Gastroesophageal sphincter (tissue), 4 donors: ENCODE measurements around the gene RHOU. TPM values are rescaled to one million over a fixed set of nuclear protein-coding genes. Genes with fewer than 3 reads are reported as not detected.

ENCODE experiments used
- ATAC-seq: fragments of 150-250 bp; one replicate; pipeline ENCODE4 v1.9.1; 2016; ENCODE audit warnings: mild to moderate bottlenecking, moderate library complexity
- H3K27ac ChIP-seq, 4 donors: fragments of 200-600 bp; sonication (generic) in 3 of 4; 1 replicate in 3 of 4; 2 replicates in 1 of 4; pipeline ENCODE4 v1.5.1; 2016 to 2019
- H3K27me3 ChIP-seq: fragments of 200-600 bp; sonication (generic); one replicate; pipeline ENCODE4 v1.5.1; 2019
- H3K36me3 ChIP-seq, 2 donors: fragments of 200-600 bp; sonication (generic); one replicate each; pipeline ENCODE4 v1.5.1; 2019; ENCODE audit warnings: control low read depth in 1 of 2
- H3K4me1 ChIP-seq, 3 donors: fragments of 200-600 bp; sonication (generic); 1 replicate in 2 of 3; 2 replicates in 1 of 3; pipeline ENCODE4 v1.5.1; 2016 to 2019; ENCODE audit warnings: control low read depth in 2 of 3
- H3K4me3 ChIP-seq, 2 donors: fragments of 200-600 bp; sonication (generic); one replicate each; pipeline ENCODE4 v1.5.1; 2019; ENCODE audit warnings: mild to moderate bottlenecking in 1 of 2, moderate library complexity in 1 of 2
- H3K9me3 ChIP-seq, 3 donors: fragments of 200-600 bp; sonication (generic); one replicate each; pipeline ENCODE4 v1.5.1; 2017 to 2019; ENCODE audit warnings: control low read depth in 2 of 3
- EP300 ChIP-seq: sonication (generic); formaldehyde crosslinking; IDR thresholded peaks from one replicate; pipeline ENCODE4 v1.6.1; 2017; ENCODE audit warnings: antibody characterized with exemption, mild to moderate bottlenecking
- POLR2A ChIP-seq, 2 donors: fragments of 450-650 bp; IDR thresholded peaks; one replicate each; pipeline ENCODE4 v1.6.1; 2017; ENCODE audit warnings: antibody characterized with exemption in 2 of 2, mild to moderate bottlenecking in 2 of 2, moderate library complexity in 1 of 2
- POLR2AphosphoS5 ChIP-seq: sonication (generic); formaldehyde crosslinking; IDR thresholded peaks from one replicate; pipeline ENCODE4 v1.6.1; 2017; ENCODE audit warnings: antibody characterized with exemption
- WGBS, 2 donors: methylation state at CpG; one replicate each; pipeline ENCODE4 v1.1.5; 2018; ENCODE audit warnings: low coverage in 1 of 2; 5-methylcytosine and 5-hydroxymethylcytosine counted together
- total RNA-seq, 4 donors: library from RNA; depleted of rRNA; stranded (reverse); fragments of >200 nt; gene quantifications; one replicate each; pipeline ENCODE4 v1.1.0, GENCODE V29; 2016
- TF ChIP-seq, protein P1 (sequence below), 4 experiments: fragments of 200-600 bp in 2 of 4; fragments of 450-650 bp in 2 of 4; sonication (generic) in 1 of 4; IDR thresholded peaks; one replicate each; pipeline ENCODE4 v1.5.1; 2017 to 2019; ENCODE audit warnings: antibody characterized with exemption in 4 of 4, mild to moderate bottlenecking in 2 of 4, moderate library complexity in 2 of 4

Gene RHOU
- total RNA-seq, 4 donors from 2014 or later, result 16.3 to 53.0 (median 31.0) TPM

DNA sequence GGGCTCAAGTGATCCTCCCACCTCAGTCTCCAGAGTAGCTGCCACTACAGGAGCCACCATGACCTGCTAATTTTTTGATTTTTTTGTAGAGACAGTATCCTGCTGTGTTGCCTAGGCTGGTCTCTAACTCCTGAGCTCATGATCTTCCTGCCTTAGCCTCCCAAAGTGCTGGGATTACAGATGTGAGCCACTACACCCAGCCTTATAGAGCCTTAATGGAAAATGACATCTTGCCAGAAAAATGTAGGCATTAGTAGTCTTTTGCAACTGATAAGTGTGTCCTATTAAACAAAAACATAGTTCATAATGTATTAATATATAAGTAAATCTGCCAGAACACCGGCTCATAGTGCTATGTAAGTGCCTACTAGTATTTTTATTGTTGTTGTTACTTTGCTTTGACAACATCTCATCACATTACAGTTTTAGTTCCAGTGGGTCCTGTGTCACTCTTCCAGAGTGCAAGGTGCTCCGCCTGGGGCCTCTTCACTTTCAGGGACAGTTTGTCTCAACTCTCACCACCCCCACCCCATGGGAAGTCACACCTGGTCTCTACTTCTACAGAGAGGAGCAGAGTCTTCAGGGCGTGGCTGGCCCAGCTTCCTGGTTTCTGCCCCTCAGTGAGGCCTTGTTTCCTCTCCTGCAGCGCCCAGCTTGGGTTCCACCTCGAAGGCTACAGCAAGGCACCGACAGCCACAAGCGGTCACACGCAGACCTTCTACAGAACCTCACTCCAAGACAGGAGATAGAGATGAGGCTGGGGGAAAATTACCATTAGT is 30.1 kb downstream of the RHOU start:
- 60 to 85% methylated on average over 1 to 6 of the region's 8 CpGs for WGBS, 2 donors
- Histone ChIP-seq H3K27me3 (no peaks in the 10 kb centered on the region), H3K36me3 (no peaks in the 10 kb centered on the region), H3K4me3 (no peak overlapping the region), H3K4me1 (no peaks in the 10 kb centered on the region), H3K27ac (no peak overlapping the region), H3K9me3 (no peaks in the 10 kb centered on the region)
- TF ChIP-seq, protein P1, sequence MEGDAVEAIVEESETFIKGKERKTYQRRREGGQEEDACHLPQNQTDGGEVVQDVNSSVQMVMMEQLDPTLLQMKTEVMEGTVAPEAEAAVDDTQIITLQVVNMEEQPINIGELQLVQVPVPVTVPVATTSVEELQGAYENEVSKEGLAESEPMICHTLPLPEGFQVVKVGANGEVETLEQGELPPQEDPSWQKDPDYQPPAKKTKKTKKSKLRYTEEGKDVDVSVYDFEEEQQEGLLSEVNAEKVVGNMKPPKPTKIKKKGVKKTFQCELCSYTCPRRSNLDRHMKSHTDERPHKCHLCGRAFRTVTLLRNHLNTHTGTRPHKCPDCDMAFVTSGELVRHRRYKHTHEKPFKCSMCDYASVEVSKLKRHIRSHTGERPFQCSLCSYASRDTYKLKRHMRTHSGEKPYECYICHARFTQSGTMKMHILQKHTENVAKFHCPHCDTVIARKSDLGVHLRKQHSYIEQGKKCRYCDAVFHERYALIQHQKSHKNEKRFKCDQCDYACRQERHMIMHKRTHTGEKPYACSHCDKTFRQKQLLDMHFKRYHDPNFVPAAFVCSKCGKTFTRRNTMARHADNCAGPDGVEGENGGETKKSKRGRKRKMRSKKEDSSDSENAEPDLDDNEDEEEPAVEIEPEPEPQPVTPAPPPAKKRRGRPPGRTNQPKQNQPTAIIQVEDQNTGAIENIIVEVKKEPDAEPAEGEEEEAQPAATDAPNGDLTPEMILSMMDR (IDR thresholded peaks at IDR 0.05), result no peak
- no peak for TF ChIP-seq EP300
- TF ChIP-seq POLR2AphosphoS5, result no peak
- TF ChIP-seq POLR2A (IDR thresholded peaks at IDR 0.05), result no peak
- ATAC-seq, result no peak

DNA sequence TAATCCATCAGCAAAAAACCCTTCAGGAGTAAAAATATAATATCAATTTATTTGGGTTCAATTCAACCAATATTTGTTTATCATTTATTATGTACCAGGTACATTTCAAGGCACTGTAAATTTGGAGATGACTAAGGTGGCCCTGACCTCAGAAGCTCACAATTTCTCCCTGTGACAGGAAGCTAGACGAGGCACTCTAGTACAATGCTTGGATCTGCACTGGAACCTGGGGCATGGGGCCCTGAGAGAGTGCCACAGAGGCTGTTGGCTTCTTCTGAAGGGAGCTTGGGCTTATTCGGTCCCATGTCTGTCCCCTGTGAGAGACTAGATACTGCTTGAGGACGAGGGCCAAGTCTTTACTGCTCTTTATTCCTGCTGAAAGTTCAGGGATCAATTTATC is 31.5 kb downstream of the RHOU start:
- ATAC-seq, result no peak
- Histone ChIP-seq H3K4me1 (no peaks in the 10 kb centered on the region), H3K36me3 (no peaks in the 10 kb centered on the region), H3K9me3 (no peaks in the 10 kb centered on the region), H3K4me3 (no peak overlapping the region), H3K27ac (no peak overlapping the region), H3K27me3 (no peaks in the 10 kb centered on the region)
- TF ChIP-seq, protein P1 (IDR thresholded peaks at IDR 0.05), result no peak
- TF ChIP-seq POLR2AphosphoS5 (no peak), POLR2A (IDR thresholded peaks at IDR 0.05) (no peak), EP300 (no peak)
- WGBS, 2 donors, result 88 to 100% methylated on average over 1 of the region's 3 CpGs

DNA sequence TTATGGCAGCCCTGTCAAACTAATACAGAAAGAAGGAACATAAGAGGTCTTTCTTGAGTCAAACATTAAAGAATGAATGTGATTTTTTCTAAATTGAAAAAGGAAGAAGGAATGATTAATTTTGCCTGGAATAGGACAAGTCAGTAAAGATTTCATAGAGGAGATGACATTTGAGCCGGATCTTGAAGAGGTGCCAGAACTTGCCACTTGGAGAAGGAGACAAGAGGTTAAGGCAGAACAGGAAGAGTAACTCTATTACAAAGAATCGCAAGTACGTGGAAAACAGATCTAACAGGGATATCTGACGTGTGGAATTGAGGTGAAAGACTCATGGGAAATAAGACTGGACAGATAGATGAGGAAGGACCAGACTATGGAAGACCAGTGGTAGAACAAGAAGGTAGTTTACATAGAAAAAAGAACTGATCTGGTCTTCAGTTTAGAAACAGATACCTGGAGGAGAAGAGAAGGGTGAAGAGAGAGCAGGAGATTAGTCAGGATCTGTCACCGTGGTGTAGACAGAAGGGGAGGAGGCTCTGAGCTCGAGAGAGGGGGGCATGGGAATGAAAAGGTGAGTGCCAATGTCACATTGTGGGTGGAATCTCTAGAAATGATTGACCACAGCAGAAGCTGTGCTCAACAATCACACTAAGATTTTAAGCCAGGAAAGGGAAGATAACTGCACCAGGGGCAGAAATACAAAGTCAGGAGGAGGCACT is 32.5 kb downstream of the RHOU start:
- Histone ChIP-seq H3K36me3 (no peaks in the 10 kb centered on the region), H3K4me3 (no peak overlapping the region), H3K4me1 (no peaks in the 10 kb centered on the region), H3K27me3 (no peaks in the 10 kb centered on the region), H3K27ac (no peak overlapping the region), H3K9me3 (no peaks in the 10 kb centered on the region)
- WGBS, 2 donors, result 71 to 74% methylated on average over 6 of the region's 6 CpGs
- TF ChIP-seq POLR2A (IDR thresholded peaks at IDR 0.05) (no peak), EP300 (no peak), POLR2AphosphoS5 (no peak)
- TF ChIP-seq, protein P1 (IDR thresholded peaks at IDR 0.05), result no peak
- ATAC-seq, result no peak

DNA sequence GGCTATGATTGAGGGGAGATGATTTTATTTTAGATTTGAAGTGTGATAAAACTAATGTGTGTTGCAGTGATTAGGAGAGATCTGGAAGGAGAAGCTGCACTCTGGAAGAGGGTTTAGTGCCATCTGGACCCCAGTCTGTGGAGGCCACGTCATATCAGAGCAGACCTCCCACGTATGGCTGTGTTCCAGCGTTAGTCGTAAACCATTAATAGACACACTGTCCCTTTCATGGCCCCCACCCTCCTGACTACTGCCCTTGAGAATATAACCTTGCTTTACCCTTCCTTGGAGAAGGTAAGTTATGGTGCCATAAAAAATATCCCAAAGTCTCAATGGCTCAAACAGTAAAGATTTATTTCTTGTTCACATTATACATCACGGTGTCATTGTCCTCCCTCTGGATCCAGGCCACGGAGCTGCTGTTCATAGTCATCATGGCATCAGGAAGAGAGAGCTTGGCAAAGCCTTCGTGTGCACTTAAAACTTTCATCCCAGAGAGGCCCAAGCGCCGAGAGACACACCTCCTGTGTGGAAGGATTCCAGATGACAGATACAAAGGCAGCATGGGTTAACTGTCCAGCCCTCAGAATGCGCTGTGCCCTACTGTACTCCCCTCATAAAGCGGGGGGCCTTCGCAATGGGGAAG is 33.2 kb downstream of the RHOU start:
- Histone ChIP-seq H3K9me3 (no peaks in the 10 kb centered on the region), H3K27ac (no peak overlapping the region), H3K36me3 (no peaks in the 10 kb centered on the region), H3K4me1 (no peaks in the 10 kb centered on the region), H3K4me3 (no peak overlapping the region), H3K27me3 (no peaks in the 10 kb centered on the region)
- TF ChIP-seq, protein P1 (IDR thresholded peaks at IDR 0.05), result no peak
- TF ChIP-seq POLR2AphosphoS5 (no peak), EP300 (no peak), POLR2A (IDR thresholded peaks at IDR 0.05) (no peak)
- WGBS, 2 donors, result 58 to 66% methylated on average over 5 to 6 of the region's 12 CpGs
- ATAC-seq, result no peak
